ENCODE results near the gene PMM2.
"Not testable (repeated sequence)": the region's sequence is repeated elsewhere in the genome, so short reads cannot be mapped to it uniquely, and the experiment has no call there.

The PMM2 gene

GRCh38 chr16:8797364-8798173 lies at the start of gene PMM2, which contains the start of gene TMEM186:
PMM2 (plus strand) TSS chr16:8797839; CDS start chr16:8797883, 44 bp downstream.
TMEM186 (minus strand) TSS chr16:8797639; CDS start chr16:8797614, 25 bp downstream.
- peak; percentile 90 for DNase-seq (ENCODE audit: low read depth, low spot score)

GRCh38 chr16:8748944-8749343 lies 48.7 kb upstream of the PMM2 start:
- not testable (repeated sequence) for DNase-seq (ENCODE audit: low read depth, low spot score)

DNA sequence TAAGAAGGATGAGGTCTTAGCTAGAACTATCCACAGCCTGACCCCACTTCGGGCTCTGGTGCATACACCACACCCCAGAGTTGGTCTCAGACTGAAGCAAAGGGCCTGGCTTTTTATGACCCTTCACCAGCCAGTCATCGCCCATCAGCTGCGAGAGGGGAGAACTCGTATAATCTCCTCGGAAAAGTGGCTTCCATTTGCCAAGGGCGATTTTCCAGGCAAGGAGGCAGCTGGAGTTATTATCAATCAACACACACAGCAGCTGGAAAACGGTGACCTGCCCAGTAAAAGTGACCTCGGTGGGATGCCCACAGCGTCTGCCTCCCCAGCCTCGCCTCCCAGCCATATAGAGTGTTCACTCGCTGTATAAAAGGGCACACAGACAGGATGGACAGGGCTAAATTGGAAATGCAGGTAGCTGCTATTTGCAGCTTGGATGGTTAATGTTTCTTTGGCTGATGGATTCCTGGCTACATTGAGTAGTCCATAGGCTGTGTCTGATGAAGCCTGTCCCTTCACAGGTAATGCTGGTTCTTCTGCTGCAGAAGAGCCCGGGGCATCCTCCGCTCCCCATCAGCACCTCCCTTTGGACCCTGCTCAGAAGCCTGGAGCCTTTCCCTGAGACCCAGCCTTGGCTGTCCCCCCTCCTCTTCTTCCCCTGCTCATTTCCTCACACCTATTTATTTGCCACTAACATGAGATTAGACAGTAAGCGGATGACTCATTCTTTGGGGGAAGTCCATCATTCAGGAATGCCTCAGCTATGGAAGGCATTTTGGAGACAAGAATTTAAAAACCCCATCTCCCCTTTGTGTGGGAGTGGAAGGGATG lies 45.9 kb upstream of the PMM2 start:
- DNase-seq (ENCODE audit: low read depth, low spot score): no peak

GRCh38 chr16:8752706-8753105 lies 44.9 kb upstream of the PMM2 start:
- no peak for DNase-seq (ENCODE audit: low read depth, low spot score)

GRCh38 chr16:8753416-8754054 lies 44.1 kb upstream of the PMM2 start:
- DNase-seq (ENCODE audit: low read depth, low spot score): no peak

DNA sequence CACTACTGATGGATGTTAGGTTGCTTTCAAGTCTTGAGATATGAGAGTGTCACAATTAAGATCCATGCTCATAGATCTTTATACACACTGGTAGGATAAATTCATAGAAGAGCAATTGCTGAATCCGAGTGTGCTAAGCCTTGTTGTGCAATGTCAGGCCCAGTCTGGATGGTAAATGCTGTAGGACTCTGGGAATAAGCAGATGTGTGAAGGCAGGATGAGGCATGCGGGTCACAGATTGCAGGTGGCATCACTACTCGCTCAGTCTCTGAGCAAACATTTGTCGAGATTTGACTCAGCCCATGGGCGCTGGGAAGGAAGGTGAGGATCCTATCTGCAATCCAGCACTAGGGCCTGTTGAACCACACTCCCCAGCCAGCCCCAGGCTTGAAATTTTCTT lies 40.9 kb upstream of the PMM2 start:
- DNase-seq (ENCODE audit: low read depth, low spot score): no peak

GRCh38 chr16:8758022-8758421 lies 39.6 kb upstream of the PMM2 start:
- no peak for DNase-seq (ENCODE audit: low read depth, low spot score)

GRCh38 chr16:8760021-8760420 lies 37.6 kb upstream of the PMM2 start:
- DNase-seq (ENCODE audit: low read depth, low spot score): no peak

DNA sequence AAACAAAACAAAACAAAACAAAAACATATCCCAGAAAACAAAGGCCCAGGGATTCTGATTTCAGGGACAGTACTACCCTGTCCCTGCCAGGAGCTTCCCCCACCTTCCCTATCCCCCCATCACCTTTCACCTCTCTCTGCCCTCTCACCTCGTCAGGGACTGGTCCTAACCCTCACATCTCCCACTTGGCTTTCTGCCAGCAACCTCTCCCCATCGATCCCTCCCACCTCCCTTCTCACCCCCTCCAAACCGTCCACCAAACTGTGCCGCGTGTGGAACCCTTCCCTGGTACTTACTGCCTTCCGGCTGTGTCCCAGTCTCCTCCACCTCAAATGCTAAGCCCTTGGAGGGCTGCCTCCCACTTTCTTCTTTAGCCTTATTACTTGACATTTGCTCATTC lies 36.6 kb upstream of the PMM2 start:
- no peak for DNase-seq (ENCODE audit: low read depth, low spot score)

DNA sequence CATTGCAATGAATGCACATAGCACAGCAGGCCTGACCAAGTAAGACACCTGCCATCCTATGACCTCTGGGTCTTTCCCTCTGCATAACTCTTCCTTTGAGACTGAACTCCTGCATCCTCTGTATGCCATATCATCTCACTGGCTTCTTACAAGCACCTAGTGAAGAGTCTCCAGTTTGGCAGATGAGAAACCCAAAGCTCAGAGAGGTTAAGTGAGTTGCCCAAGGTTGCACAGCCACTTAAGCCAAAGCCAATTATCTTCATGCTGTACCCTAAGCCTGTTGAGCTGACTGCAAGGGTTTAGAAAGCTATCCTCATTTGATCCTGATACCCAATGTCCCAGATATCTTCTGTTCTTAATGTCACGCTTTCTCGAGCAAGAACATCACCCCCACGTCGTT lies 35.4 kb upstream of the PMM2 start:
- DNase-seq (ENCODE audit: low read depth, low spot score): no peak

- no peak for DNase-seq (ENCODE audit: low read depth, low spot score)
Measured at GRCh38 chr16:8763083-8763482, 34.6 kb upstream of the PMM2 start.

- no peak for DNase-seq (ENCODE audit: low read depth, low spot score)
Measured at GRCh38 chr16:8763899-8764298, 33.7 kb upstream of the PMM2 start.

GRCh38 chr16:8764525-8765250 lies 33.0 kb upstream of the PMM2 start:
- no peak for DNase-seq (ENCODE audit: low read depth, low spot score)

DNA sequence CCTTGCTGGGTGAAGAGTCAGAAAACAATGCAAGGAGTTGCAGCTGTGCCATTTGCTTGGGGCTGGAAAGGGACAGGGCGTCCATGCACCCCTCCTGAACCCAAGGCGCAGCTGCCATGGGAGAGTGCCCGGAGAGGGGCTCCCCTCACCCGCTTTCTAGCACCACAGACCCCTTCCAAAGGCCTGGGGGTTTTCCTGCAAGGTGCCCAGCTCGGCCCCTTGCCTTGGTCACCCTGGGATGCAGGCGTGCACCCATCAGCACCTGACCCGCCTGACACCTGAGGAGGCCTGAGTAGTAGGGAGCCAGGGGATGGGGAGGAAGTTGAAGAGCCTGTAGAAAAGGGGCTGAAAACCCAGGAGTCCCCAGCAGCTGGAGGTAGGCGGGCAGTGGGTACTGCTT lies 30.5 kb upstream of the PMM2 start:
- no peak for DNase-seq (ENCODE audit: low read depth, low spot score)

DNA sequence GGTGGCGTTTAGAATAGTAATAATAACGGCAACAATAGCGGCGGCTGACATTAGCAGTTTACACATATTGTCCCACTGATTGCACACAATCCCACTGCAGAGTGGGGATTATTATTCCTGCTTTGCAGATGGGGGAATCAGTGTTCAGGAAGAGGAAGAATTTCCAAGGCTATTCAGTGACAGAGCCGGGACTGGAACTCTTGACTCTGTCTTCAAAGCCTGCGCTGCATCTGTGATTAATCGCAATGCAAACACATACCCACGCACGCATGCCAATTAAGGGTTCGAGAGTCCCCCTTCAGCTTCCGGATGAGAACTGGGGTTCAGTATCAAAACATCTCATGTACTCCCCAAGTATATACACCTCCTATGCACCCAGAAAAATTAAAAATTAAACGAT lies 29.4 kb upstream of the PMM2 start:
- no peak for DNase-seq (ENCODE audit: low read depth, low spot score)

DNA sequence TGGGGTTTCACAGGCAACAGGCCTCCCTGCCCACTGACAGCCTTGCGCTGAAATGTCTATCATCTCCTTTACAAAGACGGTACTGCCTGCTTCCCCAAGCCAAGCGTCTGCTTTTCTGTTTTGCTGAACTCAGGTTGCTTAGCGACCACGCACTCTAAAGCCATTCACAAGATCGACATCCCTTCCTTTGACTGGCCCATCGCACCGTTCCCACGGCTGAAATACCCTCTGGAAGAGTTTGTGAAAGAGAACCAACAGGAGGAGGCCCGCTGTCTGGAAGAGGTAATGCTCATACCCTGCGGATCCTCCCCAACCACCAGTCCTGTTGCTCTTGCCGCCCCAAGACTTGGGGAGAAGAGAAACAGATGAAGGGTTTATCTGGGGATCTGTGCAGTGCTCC lies 28.9 kb upstream of the PMM2 start:
- no peak for DNase-seq (ENCODE audit: low read depth, low spot score)

DNA sequence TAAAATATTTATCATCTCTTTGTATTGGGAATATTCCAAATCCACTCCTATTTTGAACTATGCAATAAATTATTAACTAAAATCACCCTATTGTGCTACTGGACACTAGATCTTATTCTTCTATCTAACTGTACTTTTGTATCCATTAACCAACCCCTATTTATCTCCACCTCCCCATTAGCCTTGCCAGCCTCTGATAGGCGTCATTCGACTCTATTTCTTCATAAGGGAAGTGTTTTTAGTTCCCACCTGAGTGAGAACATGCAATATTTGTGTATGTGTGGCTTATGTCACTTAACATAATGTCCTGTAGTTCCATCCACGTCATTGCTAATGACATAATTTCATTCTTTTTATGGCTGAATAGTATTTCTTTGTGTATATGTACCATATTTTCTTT lies 24.1 kb upstream of the PMM2 start:
- DNase-seq (ENCODE audit: low read depth, low spot score): no peak

- no peak for DNase-seq (ENCODE audit: low read depth, low spot score)
Measured at GRCh38 chr16:8774208-8774607, 23.4 kb upstream of the PMM2 start.

GRCh38 chr16:8775359-8775758 lies 22.3 kb upstream of the PMM2 start:
- DNase-seq (ENCODE audit: low read depth, low spot score): no peak

DNA sequence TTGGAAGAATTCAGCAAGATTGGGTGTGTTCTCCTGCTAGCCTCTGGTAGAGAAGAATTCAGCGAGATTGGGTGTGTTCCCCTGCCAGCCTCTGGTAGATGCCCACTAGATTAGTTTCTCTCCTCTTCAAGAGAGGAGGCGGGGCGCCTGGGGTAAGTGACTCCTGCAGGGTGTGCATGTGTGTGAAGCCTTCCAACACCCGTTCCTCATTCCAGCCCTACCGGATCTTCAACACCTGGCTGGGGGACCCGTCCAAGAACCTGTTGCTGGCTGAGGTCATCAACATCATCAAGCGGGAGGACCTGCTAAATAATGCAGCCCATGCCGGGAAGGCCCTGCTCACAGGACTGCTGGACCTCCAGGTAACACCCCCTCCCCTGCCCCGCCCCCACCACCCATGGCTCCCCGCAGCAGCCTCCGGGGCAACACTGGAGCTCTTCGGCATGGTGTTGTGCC lies 21.5 kb upstream of the PMM2 start:
- no peak for DNase-seq (ENCODE audit: low read depth, low spot score)

DNA sequence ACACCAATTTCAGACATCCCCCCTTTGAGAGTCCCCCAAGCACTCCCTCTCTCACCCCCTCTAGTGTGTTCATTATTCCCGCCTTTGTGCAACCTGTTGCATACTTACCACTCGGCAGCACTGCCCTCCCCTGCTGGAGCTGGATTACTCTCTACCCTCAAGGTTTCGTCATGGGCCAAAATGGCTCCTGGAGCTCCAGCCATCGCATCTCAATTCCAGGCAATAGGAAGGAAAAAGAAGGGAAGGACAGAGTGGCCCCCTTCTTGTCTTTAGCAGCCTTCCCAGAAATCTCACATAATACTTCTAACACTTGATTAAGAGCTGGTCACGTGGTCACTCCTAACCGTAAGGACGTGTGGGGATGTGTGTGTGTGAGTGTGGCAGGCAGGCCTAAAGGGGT lies 20.4 kb upstream of the PMM2 start:
- no peak for DNase-seq (ENCODE audit: low read depth, low spot score)

GRCh38 chr16:8781797-8782196 lies 15.8 kb upstream of the PMM2 start:
- DNase-seq (ENCODE audit: low read depth, low spot score): no peak

Measured in iPS DF 19.7 (cell line).